ENCODE data around the gene PIEZO1.
A peak's percentile ranks its signal among the peaks of the same experiment; 100 is the strongest.

Gene PIEZO1

GRCh38 chr16:88806491-88807111 is 21.6 kb upstream of the PIEZO1 start:
- no peak for DNase-seq (ENCODE audit: insufficient read length, low spot score)
- no peak for TF ChIP-seq POLR2AphosphoS5 (IDR thresholded peaks at IDR 0.05; ENCODE audit: low read depth, low read length)
- no peak for TF ChIP-seq SPI1 (IDR thresholded peaks at IDR 0.05; ENCODE audit: low read depth, low read length)
- TF ChIP-seq POLR2A (IDR thresholded peaks at IDR 0.05; ENCODE audit: low read depth, low read length): no peak
- TF ChIP-seq POU2F2 (IDR thresholded peaks at IDR 0.05; ENCODE audit: low read depth, low read length): no peak
- FAIRE-seq: no peak

- FAIRE-seq: no peak
These were observed 20.9 kb upstream of the PIEZO1 start for GRCh38 chr16:88805887-88806393.

GRCh38 chr16:88805340-88805715 is 20.3 kb upstream of the PIEZO1 start:
- TF ChIP-seq POU2F2 (IDR thresholded peaks at IDR 0.05; ENCODE audit: low read depth, low read length) (no peak), POLR2AphosphoS5 (IDR thresholded peaks at IDR 0.05; ENCODE audit: low read depth, low read length) (peak; percentile 43; the same call in 1 of the 2 replicates), POLR2A (IDR thresholded peaks at IDR 0.05; ENCODE audit: low read depth, low read length) (no peak)
- DNase-seq (ENCODE audit: insufficient read length, low spot score) (no peak), FAIRE-seq (no peak)

More at GRCh38 chr16:88805887-88806393, 20.9 kb upstream of the PIEZO1 start:
- TF ChIP-seq SPI1 (IDR thresholded peaks at IDR 0.05; ENCODE audit: low read depth, low read length) (no peak), POLR2A (IDR thresholded peaks at IDR 0.05; ENCODE audit: low read depth, low read length) (no peak), POLR2AphosphoS5 (IDR thresholded peaks at IDR 0.05; ENCODE audit: low read depth, low read length) (no peak), POU2F2 (IDR thresholded peaks at IDR 0.05; ENCODE audit: low read depth, low read length) (no peak), PAX5 (IDR thresholded peaks at IDR 0.05; ENCODE audit: insufficient read depth, low read length, severe bottlenecking) (no peak), TAF1 (IDR thresholded peaks at IDR 0.05; ENCODE audit: low read depth, low read length) (no peak)
- DNase-seq (ENCODE audit: insufficient read length, low spot score): no peak

GRCh38 chr16:88804552-88805339 is 19.7 kb upstream of the PIEZO1 start:
- DNase-seq (ENCODE audit: insufficient read length, low spot score) (peak; percentile 72), FAIRE-seq (no peak)
- no peak for TF ChIP-seq POLR2A (IDR thresholded peaks at IDR 0.05; ENCODE audit: low read depth, low read length)
- no peak for TF ChIP-seq POU2F2 (IDR thresholded peaks at IDR 0.05; ENCODE audit: low read depth, low read length)
- TF ChIP-seq POLR2AphosphoS5 (IDR thresholded peaks at IDR 0.05; ENCODE audit: low read depth, low read length): no peak
- TF ChIP-seq SPI1 (IDR thresholded peaks at IDR 0.05; ENCODE audit: low read depth, low read length): no peak
- no peak for TF ChIP-seq PAX5 (IDR thresholded peaks at IDR 0.05; ENCODE audit: insufficient read depth, low read length, severe bottlenecking)
- TF ChIP-seq TAF1 (IDR thresholded peaks at IDR 0.05; ENCODE audit: low read depth, low read length): no peak

- DNase-seq (ENCODE audit: insufficient read length, low spot score) (no peak), FAIRE-seq (no peak)
- no peak for TF ChIP-seq TAF1 (IDR thresholded peaks at IDR 0.05; ENCODE audit: low read depth, low read length)
These were observed 19.1 kb upstream of the PIEZO1 start for GRCh38 chr16:88804173-88804551.

- peak; percentile 99 for DNase-seq (ENCODE audit: insufficient read length, low spot score)
- TF ChIP-seq SPI1 (IDR thresholded peaks at IDR 0.05; ENCODE audit: low read depth, low read length) (peak; percentile 38; the same call in 1 of the 2 replicates), POU2F2 (IDR thresholded peaks at IDR 0.05; ENCODE audit: low read depth, low read length) (no peak), PAX5 (IDR thresholded peaks at IDR 0.05; ENCODE audit: insufficient read depth, low read length, severe bottlenecking) (no peak), TAF1 (IDR thresholded peaks at IDR 0.05; ENCODE audit: low read depth, low read length) (peak; percentile 40; the same call in 1 of the 2 replicates), POLR2A (IDR thresholded peaks at IDR 0.05; ENCODE audit: low read depth, low read length) (no peak), POLR2AphosphoS5 (IDR thresholded peaks at IDR 0.05; ENCODE audit: low read depth, low read length) (no peak)
- FAIRE-seq: peak; percentile 100
These were observed 18.4 kb upstream of the PIEZO1 start, which contains the start of gene CDT1 for GRCh38 chr16:88803264-88803987. Gene CDT1, plus strand, starts transcription at chr16:88803789. Its CDS starts 43 bp downstream, at chr16:88803832.

GRCh38 chr16:88800277-88800592 is 15.2 kb upstream of the PIEZO1 start:
- no peak for DNase-seq (ENCODE audit: insufficient read length, low spot score)
- no peak for FAIRE-seq
- TF ChIP-seq SPI1 (IDR thresholded peaks at IDR 0.05; ENCODE audit: low read depth, low read length) (no peak), POU2F2 (IDR thresholded peaks at IDR 0.05; ENCODE audit: low read depth, low read length) (no peak), POLR2AphosphoS5 (IDR thresholded peaks at IDR 0.05; ENCODE audit: low read depth, low read length) (no peak), POLR2A (IDR thresholded peaks at IDR 0.05; ENCODE audit: low read depth, low read length) (no peak), PAX5 (IDR thresholded peaks at IDR 0.05; ENCODE audit: insufficient read depth, low read length, severe bottlenecking) (no peak), TAF1 (IDR thresholded peaks at IDR 0.05; ENCODE audit: low read depth, low read length) (no peak)

GRCh38 chr16:88799569-88800276 is 14.7 kb upstream of the PIEZO1 start:
- TF ChIP-seq POLR2A (IDR thresholded peaks at IDR 0.05; ENCODE audit: low read depth, low read length) (no peak), TAF1 (IDR thresholded peaks at IDR 0.05; ENCODE audit: low read depth, low read length) (no peak), POLR2AphosphoS5 (IDR thresholded peaks at IDR 0.05; ENCODE audit: low read depth, low read length) (no peak), PAX5 (IDR thresholded peaks at IDR 0.05; ENCODE audit: insufficient read depth, low read length, severe bottlenecking) (no peak), SPI1 (IDR thresholded peaks at IDR 0.05; ENCODE audit: low read depth, low read length) (no peak), POU2F2 (IDR thresholded peaks at IDR 0.05; ENCODE audit: low read depth, low read length) (no peak)
- DNase-seq (ENCODE audit: insufficient read length, low spot score) (no peak), FAIRE-seq (peak; percentile 31)
